GM23248 (cell line): Measurements from ENCODE around the gene ADGRD1.

Source experiments
- EZH2 ChIP-seq: fragments of 200-600 bp; sonication (generic); IDR thresholded peaks from 2 replicates; pipeline ENCODE4 v1.6.1; 2018; ENCODE audit warnings: antibody characterized with exemption, mild to moderate bottlenecking; ENCODE audit not compliant: insufficient read depth, poor library complexity, severe bottlenecking
- EZH2phosphoT487 ChIP-seq: fragments of 200-600 bp; sonication (generic); IDR thresholded peaks from 2 replicates; pipeline ENCODE4 v1.6.1; 2018; ENCODE audit warnings: antibody characterized with exemption, moderate library complexity, mild to moderate bottlenecking, low read depth; ENCODE audit not compliant: insufficient read depth

GRCh38 chr12:131009595-131010395 is 56.1 kb downstream of the ADGRD1 start:
- TF ChIP-seq EZH2 (no peak), EZH2phosphoT487 (no peak)
